Fibroblast of peridontal ligament (primary cell): ENCODE results near the gene CACNA1C.

Experiments
- DNase-seq: peaks from one replicate; pipeline ENCODE4 v3.0.0-alpha.2; 2010; ENCODE audit errors: extremely low read depth

Gene CACNA1C

GRCh38 chr12:2386566-2386965, 333.8 kb downstream of the CACNA1C start:
- no peak for DNase-seq

DNA sequence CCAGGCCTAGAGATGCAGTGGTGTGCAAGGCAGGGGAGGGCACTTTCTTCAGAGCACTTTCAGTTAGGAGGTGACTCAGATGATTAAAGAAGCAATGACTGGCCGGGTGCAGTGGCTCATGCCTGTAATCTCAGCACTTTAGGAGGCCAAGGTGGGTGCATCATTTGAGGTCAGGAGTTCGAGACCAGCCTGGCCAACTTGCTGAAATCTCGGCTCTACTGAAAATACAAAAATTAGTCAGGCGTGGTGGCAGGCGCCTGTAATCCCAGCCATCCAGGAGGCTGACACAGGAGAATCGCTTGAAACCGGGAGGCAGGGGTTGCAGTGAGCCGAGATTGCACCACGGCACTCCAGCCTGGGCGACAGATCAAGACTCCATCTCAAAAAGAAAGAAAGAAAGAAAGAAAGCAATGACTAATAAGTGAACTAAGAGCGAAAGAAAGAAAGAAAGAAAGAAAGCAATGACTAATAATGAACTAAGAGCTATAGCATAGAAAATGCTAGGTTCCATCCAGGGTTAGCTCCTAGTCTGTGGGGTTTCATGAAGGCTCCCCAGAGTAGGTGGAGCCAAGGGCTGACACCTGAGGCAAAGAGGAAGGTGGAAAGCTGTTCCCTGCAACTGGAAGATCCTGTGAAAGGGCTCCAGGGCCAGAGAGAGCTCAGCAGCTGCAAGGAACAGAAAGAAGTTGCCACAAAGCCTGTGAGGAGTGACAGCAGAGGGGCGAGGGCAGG, 334.5 kb downstream of the CACNA1C start:
- DNase-seq = peak; percentile 42

- DNase-seq = peak; percentile 32
Observed at GRCh38 chr12:2389079-2389790, 336.4 kb downstream of the CACNA1C start.

DNA sequence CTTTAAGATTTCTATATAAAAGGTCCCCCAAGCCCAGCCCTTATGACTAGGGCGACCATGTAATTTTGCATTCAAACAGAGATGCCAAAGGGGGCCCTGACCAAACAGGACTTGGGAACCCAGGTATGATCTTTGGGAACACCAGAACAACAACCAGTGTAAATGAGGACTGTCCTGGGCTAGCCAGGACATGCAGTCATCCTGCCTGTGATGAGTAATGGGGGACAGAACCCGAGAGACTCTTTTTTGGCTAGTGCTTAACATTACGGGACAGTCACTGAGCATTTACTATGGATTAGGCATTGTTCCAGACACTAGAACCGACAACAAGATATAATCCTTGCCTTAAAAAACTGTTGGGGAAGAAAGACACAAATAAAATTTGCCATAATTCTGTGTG, 337.3 kb downstream of the CACNA1C start:
- no peak for DNase-seq

DNA sequence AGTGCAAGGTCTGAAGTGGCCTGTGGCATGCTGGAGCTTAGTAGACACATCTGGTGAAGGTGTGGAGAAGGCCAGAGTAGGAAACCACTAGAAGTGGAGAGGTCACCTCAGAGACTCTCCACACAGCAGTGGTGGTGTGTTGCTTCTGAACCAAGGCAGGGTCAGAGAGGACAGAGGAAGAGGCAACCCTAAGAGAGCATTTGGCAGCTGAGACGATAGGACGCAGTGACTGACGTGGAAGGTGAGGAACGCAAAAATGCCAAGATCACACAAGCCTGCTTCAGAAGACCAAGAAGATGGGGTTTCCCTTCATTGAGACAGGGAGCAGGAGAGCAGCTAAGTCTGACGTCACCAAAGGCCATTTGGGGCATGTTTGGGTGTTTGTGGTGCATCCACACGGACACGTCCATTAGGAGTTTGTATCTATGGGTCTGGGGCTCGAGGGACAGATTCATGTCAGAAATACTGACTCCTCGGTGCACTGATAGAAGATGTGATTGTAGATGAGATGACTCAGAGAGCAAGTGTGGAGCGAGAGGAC, 338.1 kb downstream of the CACNA1C start:
- no peak for DNase-seq

- DNase-seq = no peak
Observed at GRCh38 chr12:2391740-2392331, 339.0 kb downstream of the CACNA1C start.

- no peak for DNase-seq
Observed at GRCh38 chr12:2393016-2393415, 340.2 kb downstream of the CACNA1C start.

DNA sequence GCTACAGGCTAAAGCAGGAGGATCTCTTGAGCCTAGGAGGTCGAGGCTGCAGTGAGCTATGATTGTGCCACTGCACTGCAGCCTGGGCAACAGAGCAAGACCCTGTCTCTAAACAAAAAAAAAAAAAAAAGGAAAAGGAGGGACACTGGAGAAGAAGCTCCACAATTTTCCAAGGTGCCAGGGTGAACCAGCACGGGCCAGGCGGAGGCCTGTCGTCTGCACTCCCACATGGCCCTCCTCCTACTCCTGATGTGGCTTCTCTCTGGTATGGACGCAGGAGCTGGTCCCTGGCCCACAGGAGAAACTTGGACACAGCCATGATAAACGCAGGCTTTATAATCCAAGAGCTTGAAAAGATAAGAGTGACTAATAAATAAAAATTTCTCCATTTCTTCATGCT, 341.2 kb downstream of the CACNA1C start:
- no peak for DNase-seq

GRCh38 chr12:2395354-2395977, 342.7 kb downstream of the CACNA1C start:
- peak; percentile 23 for DNase-seq

DNA sequence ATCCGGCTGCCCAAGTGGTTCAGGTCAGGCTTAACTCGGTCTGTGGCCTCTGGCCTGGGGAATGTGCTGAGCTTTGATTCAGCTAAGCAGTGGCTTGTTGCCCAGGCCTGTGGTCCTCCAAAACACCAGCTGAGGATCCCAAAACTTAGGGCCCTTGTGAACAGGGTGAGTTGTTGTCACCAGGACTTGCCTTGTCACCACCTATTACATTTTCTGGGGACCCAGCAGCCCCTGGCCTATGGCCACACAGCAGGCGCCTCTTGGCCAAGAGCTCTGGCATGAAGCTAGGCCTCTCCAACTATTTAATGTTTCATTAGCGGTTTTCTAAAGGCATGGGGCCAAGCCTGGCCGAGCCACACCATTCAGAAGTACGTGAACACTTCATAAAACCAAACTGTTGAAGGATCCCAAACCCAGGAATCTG, 343.7 kb downstream of the CACNA1C start:
- DNase-seq = peak; percentile 48

GRCh38 chr12:2397356-2398045, 344.7 kb downstream of the CACNA1C start:
- DNase-seq = no peak

DNA sequence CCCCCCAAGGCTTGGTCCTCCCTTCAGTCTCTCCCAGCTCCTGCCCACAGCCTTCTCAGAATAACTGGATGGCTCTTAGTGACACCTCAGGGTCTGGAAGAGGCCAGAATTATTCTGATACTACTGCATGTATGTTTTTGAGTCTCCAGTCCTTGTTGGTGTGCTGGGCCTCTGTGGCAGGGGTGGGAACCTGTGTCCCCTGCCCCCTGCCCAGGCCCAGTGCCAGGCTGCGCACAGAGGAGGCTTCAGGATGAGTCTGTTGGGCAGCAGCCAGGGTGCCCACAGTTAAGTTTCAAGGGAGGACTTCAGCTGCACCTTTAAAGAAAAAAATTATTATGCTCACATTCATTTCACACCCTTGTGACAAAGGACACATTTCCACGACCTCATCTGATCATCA, 348.3 kb downstream of the CACNA1C start:
- DNase-seq = no peak

GRCh38 chr12:2402073-2402579, 349.3 kb downstream of the CACNA1C start:
- peak; percentile 23 for DNase-seq

GRCh38 chr12:2403221-2403976, 350.6 kb downstream of the CACNA1C start:
- no peak for DNase-seq

- DNase-seq = no peak
Observed at GRCh38 chr12:2405039-2405438, 352.3 kb downstream of the CACNA1C start.

- no peak for DNase-seq
Observed at GRCh38 chr12:2406903-2407302, 354.1 kb downstream of the CACNA1C start.

- DNase-seq = no peak
Observed at GRCh38 chr12:2408262-2408661, 355.5 kb downstream of the CACNA1C start.

DNA sequence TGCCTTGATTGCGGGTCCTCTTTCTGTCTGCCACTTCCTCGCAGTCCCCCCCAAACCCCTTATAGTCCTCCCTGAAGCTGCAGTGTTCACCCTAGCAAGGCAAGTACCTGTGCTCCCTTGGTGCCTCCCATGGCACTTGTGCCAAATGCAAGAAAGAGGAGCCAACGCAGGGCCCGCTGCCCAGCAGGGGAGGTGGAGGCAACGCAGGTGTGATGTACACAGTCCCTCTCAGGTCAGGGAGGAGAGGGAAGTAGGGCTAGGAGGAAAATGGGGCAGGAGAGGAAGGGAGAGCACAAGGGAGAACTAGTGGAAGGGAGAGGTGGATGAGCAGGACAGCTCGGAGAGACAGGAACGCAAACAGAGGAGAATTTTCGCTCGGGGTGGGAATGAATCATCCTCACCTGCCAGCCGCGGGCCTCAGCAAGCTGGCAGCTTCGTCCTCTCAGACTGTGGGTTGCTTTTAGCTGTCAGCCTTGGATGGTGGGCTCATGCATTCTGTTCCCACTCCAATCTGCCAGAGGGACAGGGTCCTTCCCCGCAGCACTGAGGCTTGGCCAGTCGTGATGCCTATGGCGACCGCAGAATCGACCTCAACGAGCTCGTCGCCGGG, 357.0 kb downstream of the CACNA1C start:
- DNase-seq = no peak

DNA sequence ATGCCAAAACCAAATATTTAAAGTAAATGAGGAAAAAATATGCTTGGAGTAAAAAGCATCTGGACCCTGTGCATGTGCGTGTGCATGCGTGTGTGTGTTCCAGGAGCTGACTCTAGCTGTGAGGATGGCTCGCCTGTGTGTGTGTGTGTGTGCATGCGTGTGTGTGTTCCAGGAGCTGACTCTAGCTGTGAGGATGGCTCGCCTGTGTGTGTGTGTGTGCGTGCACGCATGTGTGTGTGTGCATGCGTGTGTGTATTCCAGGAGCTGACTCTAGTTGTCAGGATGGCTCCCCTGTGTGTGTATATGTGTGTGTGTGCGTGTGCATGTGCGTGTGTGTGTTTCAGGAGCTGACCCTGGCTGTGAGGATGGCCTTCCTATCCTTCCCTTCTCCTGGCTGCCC, 357.7 kb downstream of the CACNA1C start:
- no peak for DNase-seq

- no peak for DNase-seq
Observed at GRCh38 chr12:2411011-2411410, 358.2 kb downstream of the CACNA1C start.
